ENCODE measurements around the gene RAI1.
"Not testable (repeated sequence)": the region's sequence is repeated elsewhere in the genome, so short reads cannot be mapped to it uniquely, and the experiment has no call there.

Gene RAI1

GRCh38 chr17:17666111-17666714, 15.0 kb upstream of the RAI1 start:
- DNase-seq: no peak

GRCh38 chr17:17667231-17667630, 14.0 kb upstream of the RAI1 start:
- no peak for DNase-seq

GRCh38 chr17:17667947-17668346, 13.3 kb upstream of the RAI1 start:
- DNase-seq: no peak

- no peak for DNase-seq
Observed at GRCh38 chr17:17668358-17668757, 12.9 kb upstream of the RAI1 start.

GRCh38 chr17:17668775-17669579, 12.3 kb upstream of the RAI1 start:
- DNase-seq: no peak

GRCh38 chr17:17669580-17670235, 11.6 kb upstream of the RAI1 start:
- DNase-seq: no peak

- no peak for DNase-seq
Observed at GRCh38 chr17:17670701-17671305, 10.5 kb upstream of the RAI1 start.

GRCh38 chr17:17671369-17672129, 9.7 kb upstream of the RAI1 start:
- no peak for DNase-seq

GRCh38 chr17:17672453-17673368, 8.5 kb upstream of the RAI1 start:
- no peak for DNase-seq

- no peak for DNase-seq
Observed at GRCh38 chr17:17675416-17675815, 5.8 kb upstream of the RAI1 start.

- DNase-seq: no peak
Observed at GRCh38 chr17:17675925-17676534, 5.2 kb upstream of the RAI1 start.

GRCh38 chr17:17676752-17677151, 4.5 kb upstream of the RAI1 start:
- DNase-seq: no peak

GRCh38 chr17:17677299-17678040, 3.8 kb upstream of the RAI1 start:
- DNase-seq: no peak

- not testable (repeated sequence) for DNase-seq
Observed at GRCh38 chr17:17678063-17678699, 3.1 kb upstream of the RAI1 start.

GRCh38 chr17:17679243-17679642, 2.0 kb upstream of the RAI1 start:
- DNase-seq: no peak

GRCh38 chr17:17679748-17680147, 1.5 kb upstream of the RAI1 start:
- no peak for DNase-seq

GRCh38 chr17:17680477-17681186, 626 bp upstream of the RAI1 start:
- no peak for DNase-seq

GRCh38 chr17:17681744-17682292, 560 bp downstream of the RAI1 start:
- DNase-seq: no peak

- no peak for DNase-seq
Observed at GRCh38 chr17:17682293-17682736, 1.1 kb downstream of the RAI1 start.
